Spleen (tissue), 11 donors: ENCODE results near the gene SPIRE2. TPM values are rescaled to one million over a fixed set of nuclear protein-coding genes. Genes with fewer than 3 reads are reported as not detected.
"Not testable (repeated sequence)": the region's sequence is repeated elsewhere in the genome, so short reads cannot be mapped to it uniquely, and the experiment has no call there.

ENCODE experiments used
- DNase-seq: peaks from one replicate; pipeline ENCODE4 v3.0.0-alpha.2; 2020
- H3K27ac ChIP-seq, 8 donors: fragments of 200-600 bp; sonication (generic) in 7 of 8; 1 replicate in 4 of 8; 2 replicates in 4 of 8; pipeline versions ENCODE4 v1.5.0 to v1.8.0; 2016 to 2021; ENCODE audit warnings: inconsistent platforms in 4 of 8, mild to moderate bottlenecking in 4 of 8, moderate library complexity in 1 of 8
- H3K27me3 ChIP-seq, 7 donors: fragments of 200-600 bp; sonication (generic) in 6 of 7; replicated peaks in 1 of 7; 1 replicate in 4 of 7; 2 replicates in 3 of 7; pipeline versions ENCODE4 v1.5.0 to v1.8.0; 2016 to 2021; ENCODE audit warnings: inconsistent platforms in 3 of 7, mild to moderate bottlenecking in 1 of 7
- H3K36me3 ChIP-seq, 6 donors: fragments of 200-600 bp; sonication (generic) in 5 of 6; 1 replicate in 4 of 6; 2 replicates in 2 of 6; pipeline versions ENCODE4 v1.5.0 to v1.8.0; 2016 to 2021; ENCODE audit warnings: inconsistent platforms in 2 of 6
- H3K4me1 ChIP-seq, 6 donors: fragments of 200-600 bp; sonication (generic) in 5 of 6; 1 replicate in 3 of 6; 2 replicates in 3 of 6; pipeline versions ENCODE4 v1.5.0 to v1.8.0; 2016 to 2021; ENCODE audit warnings: inconsistent platforms in 3 of 6
- H3K4me3 ChIP-seq, 8 donors: fragments of 200-600 bp; sonication (generic) in 7 of 8; 1 replicate in 4 of 8; 2 replicates in 4 of 8; pipeline versions ENCODE4 v1.5.0 to v1.8.0; 2016 to 2021; ENCODE audit warnings: inconsistent platforms in 4 of 8, mild to moderate bottlenecking in 4 of 8, moderate library complexity in 2 of 8
- H3K9me3 ChIP-seq, 8 donors: fragments of 200-600 bp; sonication (generic) in 7 of 8; 1 replicate in 4 of 8; 2 replicates in 4 of 8; pipeline versions ENCODE4 v1.5.0 to v1.8.0; 2016 to 2021; ENCODE audit warnings: inconsistent platforms in 4 of 8
- POLR2A ChIP-seq, 3 donors: fragments of 450-650 bp; IDR thresholded peaks; one replicate each; pipeline ENCODE4 v1.5.1; 2017; ENCODE audit warnings: antibody characterized with exemption in 3 of 3, mild to moderate bottlenecking in 1 of 3
- POLR2AphosphoS5 ChIP-seq, 3 donors: sonication (generic); formaldehyde crosslinking; IDR thresholded peaks; one replicate each; pipeline ENCODE4 v1.5.1; 2017; ENCODE audit warnings: antibody characterized with exemption in 3 of 3
- WGBS, 5 donors: extraction: QIAGEN DNeasy Blood & Tissue Kit in 3 of 5; methylation state at CpG; one replicate each; pipeline versions ENCODE4 v1.1.5 to v1.1.7; 2013 to 2018; 5-methylcytosine and 5-hydroxymethylcytosine counted together
- intact Hi-C: fragments of 100-400 bp; cut with DNase I; formaldehyde crosslinking; loops from one replicate; pipeline ENCODE4 v1.15.0; 2023; ENCODE audit warnings: low total_unique reads
- polyA plus RNA-seq, 3 donors: library from polyadenylated mRNA; stranded (reverse); fragments of 200-250 nt; gene quantifications; one replicate each; pipeline ENCODE4 v1.2.1, GENCODE V29; 2013
- total RNA-seq, 7 donors: library from RNA; depleted of rRNA in 3 of 7; stranded (reverse); fragments of >200 nt in 3 of 7; fragmentation: NEBNext Ultra II Directional in 4 of 7; extraction: Animal tissue kit (Norgen Biotek cat#: 25700) in 4 of 7; gene quantifications; one replicate each; pipeline versions ENCODE4 v1.1.0 to v1.2.1, GENCODE V29; 2016 to 2021
- TF ChIP-seq, protein P1 (sequence below), 11 experiments: fragments of 200-600 bp in 7 of 11; fragments of 450-650 bp in 4 of 11; sonication (generic) in 4 of 11; IDR thresholded peaks in 8 of 11; conservative IDR thresholded peaks in 3 of 11; 1 replicate in 7 of 11; 2 replicates in 4 of 11; pipeline versions ENCODE4 v1.4.0 to v1.8.0; 2016 to 2021; ENCODE audit warnings: antibody characterized with exemption in 11 of 11, inconsistent platforms in 4 of 11, mild to moderate bottlenecking in 1 of 11
- donor health status: healthy with polysubstance abuse.
- donor health status: DM: no; HTN: no; CAD: no; lungs with moderate emphysema.
- donor health status: DM: no; HTN: no; CAD: no.
- donor health status: Bipolar disorder and iron deficiency.
- donor health status: healthy.
- donor health status: DM: no; HTN: no; CAD: no.
- donor health status: DM: yes; HTN: yes; CAD: no.

SPIRE2 gene
- total and polyA plus RNA-seq, 10 donors, result 0.80 to 3.2 (median 1.9) TPM

DNA sequence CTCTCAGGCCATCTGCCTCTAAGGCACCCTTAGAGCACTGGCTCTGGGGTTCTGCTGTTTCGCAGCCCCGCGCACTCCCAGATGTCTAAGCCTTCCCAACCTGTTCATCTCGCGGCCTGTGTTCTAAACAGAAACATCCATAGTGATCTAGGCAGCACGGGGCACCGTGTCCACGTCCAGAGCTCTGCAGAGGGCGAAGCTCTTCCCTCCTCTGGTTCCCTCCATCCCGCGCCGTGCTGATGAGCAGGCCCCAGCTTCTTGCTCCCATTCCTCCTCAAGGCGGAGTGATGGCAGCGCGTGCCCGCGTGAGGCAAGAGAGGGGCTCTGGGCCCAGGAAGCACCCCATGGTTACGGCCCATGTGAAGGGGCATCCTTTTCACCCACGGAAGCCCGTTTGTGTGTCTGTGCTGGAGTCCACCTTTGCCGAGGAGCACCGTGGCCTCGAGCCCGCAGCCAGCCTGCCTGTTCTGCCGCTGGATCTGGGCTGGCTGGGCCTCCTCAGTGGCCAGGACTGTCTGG lies 3.6 kb downstream of the SPIRE2 start:
- H3K9me3 ChIP-seq, result peaks cover 0 to 7% (median 0%) of the 10 kb centered on the region in 8 donors
- intact Hi-C loops, result no loop called here
- H3K27me3 ChIP-seq, result peaks cover 0 to 52% (median 9%) of the 10 kb centered on the region in 7 donors
- peaks cover 5 to 23% (median 18%) of the 10 kb centered on the region in 6 donors for H3K4me1 ChIP-seq
- no peak for DNase-seq
- TF ChIP-seq POLR2A (IDR thresholded peaks at IDR 0.05) (no peak), POLR2AphosphoS5 (IDR thresholded peaks at IDR 0.05) (no peak)
- TF ChIP-seq, protein P1, sequence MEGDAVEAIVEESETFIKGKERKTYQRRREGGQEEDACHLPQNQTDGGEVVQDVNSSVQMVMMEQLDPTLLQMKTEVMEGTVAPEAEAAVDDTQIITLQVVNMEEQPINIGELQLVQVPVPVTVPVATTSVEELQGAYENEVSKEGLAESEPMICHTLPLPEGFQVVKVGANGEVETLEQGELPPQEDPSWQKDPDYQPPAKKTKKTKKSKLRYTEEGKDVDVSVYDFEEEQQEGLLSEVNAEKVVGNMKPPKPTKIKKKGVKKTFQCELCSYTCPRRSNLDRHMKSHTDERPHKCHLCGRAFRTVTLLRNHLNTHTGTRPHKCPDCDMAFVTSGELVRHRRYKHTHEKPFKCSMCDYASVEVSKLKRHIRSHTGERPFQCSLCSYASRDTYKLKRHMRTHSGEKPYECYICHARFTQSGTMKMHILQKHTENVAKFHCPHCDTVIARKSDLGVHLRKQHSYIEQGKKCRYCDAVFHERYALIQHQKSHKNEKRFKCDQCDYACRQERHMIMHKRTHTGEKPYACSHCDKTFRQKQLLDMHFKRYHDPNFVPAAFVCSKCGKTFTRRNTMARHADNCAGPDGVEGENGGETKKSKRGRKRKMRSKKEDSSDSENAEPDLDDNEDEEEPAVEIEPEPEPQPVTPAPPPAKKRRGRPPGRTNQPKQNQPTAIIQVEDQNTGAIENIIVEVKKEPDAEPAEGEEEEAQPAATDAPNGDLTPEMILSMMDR (IDR thresholded peaks at IDR 0.05 in 8 of 11, conservative IDR thresholded peaks at IDR 0.05 in 3 of 11), result no peak
- H3K36me3 ChIP-seq, result no peaks in the 10 kb centered on the region
- 93 to 97% (median 96%) methylated on average over 15 to 25 of the region's 25 CpGs for WGBS, 5 donors
- H3K4me3 ChIP-seq, result no peak overlapping the region
- H3K27ac ChIP-seq, result no peak overlapping the region

DNA sequence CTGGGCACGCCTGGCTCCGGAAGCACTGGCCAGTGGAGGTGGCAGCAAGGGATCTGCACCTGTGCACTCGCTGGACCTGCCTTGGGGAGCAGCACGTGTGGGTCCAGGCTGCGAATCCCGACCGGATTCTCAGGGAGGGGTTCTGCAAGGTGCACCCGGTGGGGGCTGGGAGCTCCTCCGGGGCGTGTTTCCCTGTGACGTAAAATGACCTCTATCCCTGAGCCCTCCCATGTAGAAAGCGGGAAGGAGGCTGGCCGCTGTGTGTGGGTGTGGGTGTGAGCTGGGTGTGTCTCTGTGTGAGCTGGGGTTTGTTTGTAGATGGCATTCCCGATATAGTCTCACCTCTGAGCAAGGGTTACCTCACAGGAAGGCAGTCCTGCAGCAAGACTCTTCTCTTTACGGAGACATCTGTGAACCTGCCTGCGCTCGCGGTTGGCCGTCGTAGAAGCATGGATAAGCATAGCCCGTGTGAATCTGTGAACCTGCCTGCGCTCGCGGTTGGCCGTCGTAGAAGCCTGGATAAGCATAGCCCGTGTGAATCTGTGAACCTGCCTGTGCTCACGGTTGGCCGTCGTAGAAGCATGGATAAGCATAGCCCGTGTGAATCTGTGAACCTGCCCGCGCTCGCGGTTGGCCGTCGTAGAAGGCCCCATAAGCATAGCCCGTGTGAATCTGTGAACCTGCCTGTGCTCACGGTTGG lies 5.5 kb downstream of the SPIRE2 start:
- Histone ChIP-seq H3K4me1 (peaks cover 0 to 27% (median 23%) of the 10 kb centered on the region in 6 donors), H3K27me3 (peaks cover 0 to 35% (median 2%) of the 10 kb centered on the region in 7 donors)
- H3K27ac ChIP-seq, H3K36me3 ChIP-seq, H3K4me3 ChIP-seq, H3K9me3 ChIP-seq, intact Hi-C loops, DNase-seq: not testable (repeated sequence)
- 89 to 97% (median 96%) methylated on average over 34 to 39 of the region's 39 CpGs for WGBS, 5 donors

DNA sequence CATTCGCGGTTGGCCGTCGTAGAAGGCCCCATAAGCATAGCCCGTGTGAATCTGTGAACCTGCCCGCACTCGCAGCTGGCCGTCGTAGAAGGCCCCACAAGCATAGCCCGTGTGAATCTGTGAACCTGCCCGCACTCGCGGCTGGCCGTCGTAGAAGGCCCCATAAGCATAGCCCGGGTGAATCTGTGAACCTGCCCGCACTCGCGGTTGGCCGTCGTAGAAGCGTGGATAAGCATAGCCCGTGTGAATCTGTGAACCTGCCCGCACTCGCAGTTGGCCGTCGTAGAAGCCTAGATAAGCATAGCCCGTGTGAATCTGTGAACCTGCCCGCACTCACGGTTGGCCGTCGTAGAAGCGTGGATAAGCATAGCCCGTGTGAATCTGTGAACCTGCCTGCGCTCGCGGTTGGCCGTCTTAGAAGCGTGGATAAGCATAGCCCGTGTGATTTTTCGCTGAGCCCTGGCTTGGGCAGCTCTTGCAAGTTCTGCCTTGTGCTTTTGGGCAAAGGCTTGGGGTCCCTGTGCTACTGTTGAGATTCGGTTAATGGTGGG lies 6.6 kb downstream of the SPIRE2 start:
- H3K9me3 ChIP-seq, result not testable (repeated sequence)
- WGBS, 5 donors, result 93 to 98% (median 97%) methylated on average over 38 to 42 of the region's 42 CpGs

DNA sequence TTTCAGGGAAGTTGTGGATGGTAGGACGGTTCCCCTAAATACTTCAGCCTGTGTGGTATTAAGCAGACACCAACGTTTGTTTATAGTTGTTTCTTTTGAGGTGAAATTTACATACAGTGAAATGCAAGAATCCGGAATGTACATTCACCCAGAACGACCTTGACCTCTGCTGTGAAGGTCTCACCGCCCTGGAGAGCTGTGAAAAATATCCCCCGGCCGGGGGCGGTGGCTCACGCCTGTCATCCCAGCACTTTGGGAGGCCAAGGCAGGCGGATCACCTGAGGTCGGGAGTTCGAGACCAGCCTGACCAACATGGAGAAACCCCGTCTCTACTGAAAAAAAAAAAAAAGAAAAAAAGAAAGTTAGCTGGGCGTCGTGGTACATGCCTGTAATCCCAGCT lies 8.2 kb downstream of the SPIRE2 start:
- intact Hi-C loops, H3K27ac ChIP-seq, H3K9me3 ChIP-seq, DNase-seq, H3K36me3 ChIP-seq, H3K4me3 ChIP-seq: not testable (repeated sequence)
- Histone ChIP-seq H3K4me1 (peaks cover 0 to 25% (median 18%) of the 10 kb centered on the region in 6 donors), H3K27me3 (peaks cover 0 to 20% (median 0%) of the 10 kb centered on the region in 7 donors)
- WGBS, 5 donors, result 71 to 81% (median 75%) methylated on average over 15 of the region's 15 CpGs

More for the DNA sequence above, 6.6 kb downstream of the SPIRE2 start:
- intact Hi-C loops, H3K36me3 ChIP-seq, DNase-seq, H3K4me3 ChIP-seq, H3K27ac ChIP-seq: not testable (repeated sequence)
- Histone ChIP-seq H3K4me1 (peaks cover 0 to 21% (median 17%) of the 10 kb centered on the region in 6 donors), H3K27me3 (peaks cover 0 to 24% (median 0%) of the 10 kb centered on the region in 7 donors)

DNA sequence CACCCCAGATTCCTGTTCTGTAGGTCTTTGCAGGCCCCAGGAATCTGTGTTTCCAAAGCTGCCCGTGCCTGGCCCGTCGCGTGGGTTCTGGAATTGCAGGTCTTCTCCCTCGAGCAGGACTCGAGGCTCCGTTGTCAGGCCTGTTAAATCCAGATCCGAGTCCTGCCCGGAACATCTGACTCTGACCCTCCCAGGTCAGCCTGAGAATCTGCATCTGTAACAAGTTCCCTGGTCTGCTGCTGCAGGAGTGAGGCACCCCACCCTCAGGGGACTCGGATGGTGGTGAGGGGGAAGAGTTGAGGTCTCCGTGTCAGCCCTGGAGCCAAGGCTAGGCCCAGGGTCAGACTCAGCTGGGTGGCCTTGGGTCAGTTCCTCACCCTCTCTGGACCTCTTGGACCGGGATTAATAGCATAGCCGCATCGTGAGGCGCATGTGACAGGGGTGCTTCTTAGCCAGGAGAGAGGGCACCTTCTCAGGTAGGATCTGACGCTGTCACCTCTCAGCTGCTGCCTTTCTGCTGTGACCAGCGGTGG lies 8.8 kb downstream of the SPIRE2 start:
- no peaks in the 10 kb centered on the region for H3K36me3 ChIP-seq
- H3K27me3 ChIP-seq, result peaks cover 0 to 16% (median 0%) of the 10 kb centered on the region in 7 donors
- intact Hi-C loops, result no loop called here
- 85 to 92% (median 91%) methylated on average over 9 to 17 of the region's 17 CpGs for whole genome bisulfite sequencing, 5 donors
- H3K4me3 ChIP-seq, result peak overlapping the region in 3 of 8 donors; percentile 1 to 53 (median 16)
- H3K9me3 ChIP-seq, result peaks cover 0 to 7% (median 0%) of the 10 kb centered on the region in 8 donors
- TF ChIP-seq, protein P1 (IDR thresholded peaks at IDR 0.05 in 8 of 11, conservative IDR thresholded peaks at IDR 0.05 in 3 of 11), result no peak
- TF ChIP-seq POLR2A (IDR thresholded peaks at IDR 0.05) (no peak), POLR2AphosphoS5 (IDR thresholded peaks at IDR 0.05) (no peak)
- peak overlapping the region in 4 of 8 donors; percentile 25 to 70 (median 63) for H3K27ac ChIP-seq
- no peak for DNase-seq
- peaks cover 0 to 31% (median 18%) of the 10 kb centered on the region in 6 donors for H3K4me1 ChIP-seq
